ENCODE results near the gene SRCAP. TPM values are rescaled to one million over a fixed set of nuclear protein-coding genes. Genes with fewer than 3 reads are reported as not detected.
A peak's percentile ranks its signal among the peaks of the same experiment; 100 is the strongest.

Gene SRCAP
- total and polyA plus RNA-seq, 9 donors: 7.9 to 28.3 (median 21.2) TPM

- WGBS (ENCODE audit: insufficient coverage): 48% methylated on average over 11 of the region's 11 CpGs
- Histone ChIP-seq H3K9me3 (replicated peaks; ENCODE audit: control insufficient read depth, low read depth, low read length) (no peaks in the 10 kb centered on the region), H3K27me3 (ENCODE audit: control insufficient read depth, insufficient read depth, low read length) (no peaks in the 10 kb centered on the region), H3K4me1 (ENCODE audit: control insufficient read depth, insufficient read depth, low read length) (peaks cover 13% of the 10 kb centered on the region), H3K36me3 (ENCODE audit: control insufficient read depth, insufficient read depth, low read length) (peaks cover 45% of the 10 kb centered on the region), H3K4me3 (ENCODE audit: low read length) (no peak overlapping the region), H3K27ac (ENCODE audit: low read length) (peak overlapping the region; percentile 45)
- peak; percentile 88 for DNase-seq
These were observed 44.7 kb downstream of the SRCAP start for GRCh38 chr16:30743716-30744115.

DNA sequence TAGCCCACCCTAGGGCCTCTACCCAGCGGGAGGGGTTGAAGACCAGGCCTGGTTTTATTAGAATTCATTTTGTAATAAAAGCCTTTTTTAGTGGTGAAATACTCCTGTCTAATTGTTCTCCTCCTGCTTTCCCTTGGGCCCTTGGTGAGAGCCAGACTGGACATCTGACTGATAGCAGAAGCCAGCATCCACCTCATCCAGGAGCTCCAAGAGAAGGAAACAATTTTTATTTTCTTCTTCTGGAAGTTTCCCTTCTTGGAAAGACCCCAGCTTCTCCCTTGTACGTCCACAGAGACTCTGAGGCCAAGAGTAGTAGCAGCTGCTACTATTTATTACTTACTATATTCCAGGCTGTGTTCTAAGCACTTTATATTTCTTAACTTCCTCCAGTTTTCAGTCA, 45.2 kb downstream of the SRCAP start:
- no peaks in the 10 kb centered on the region for H3K9me3 ChIP-seq (replicated peaks; ENCODE audit: control insufficient read depth, low read depth, low read length)
- peaks cover 40% of the 10 kb centered on the region for H3K36me3 ChIP-seq (ENCODE audit: control insufficient read depth, insufficient read depth, low read length)
- H3K4me3 ChIP-seq (ENCODE audit: low read length): no peak overlapping the region
- H3K27me3 ChIP-seq (ENCODE audit: control insufficient read depth, insufficient read depth, low read length): no peaks in the 10 kb centered on the region
- peaks cover 13% of the 10 kb centered on the region for H3K4me1 ChIP-seq (ENCODE audit: control insufficient read depth, insufficient read depth, low read length)
- DNase-seq: peak; percentile 97
- H3K27ac ChIP-seq (ENCODE audit: low read length): peak overlapping the region; percentile 45
- WGBS (ENCODE audit: insufficient coverage): 40% methylated on average over 1 of the region's 2 CpGs

DNA sequence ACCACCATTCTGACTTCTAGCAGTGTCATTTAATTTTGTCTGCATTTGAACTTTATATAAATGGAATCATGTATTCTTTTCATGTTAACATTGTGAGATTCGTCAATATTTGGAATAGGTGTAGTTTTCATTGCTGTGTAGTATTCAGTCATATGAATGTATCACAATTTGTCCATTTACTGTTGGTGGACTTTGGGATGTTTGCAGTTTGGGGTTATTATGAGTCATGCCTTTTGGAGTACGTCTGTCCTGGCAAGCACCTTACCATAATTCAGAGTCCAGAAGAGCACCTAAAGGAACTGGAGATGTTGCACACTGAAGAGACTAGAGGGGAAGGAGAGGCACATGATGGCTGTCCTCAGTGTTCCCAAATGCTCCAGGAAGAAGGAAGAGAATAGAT, 46.1 kb downstream of the SRCAP start:
- Histone ChIP-seq H3K27ac (ENCODE audit: low read length) (no peak overlapping the region), H3K4me1 (ENCODE audit: control insufficient read depth, insufficient read depth, low read length) (peaks cover 12% of the 10 kb centered on the region), H3K9me3 (replicated peaks; ENCODE audit: control insufficient read depth, low read depth, low read length) (no peaks in the 10 kb centered on the region), H3K4me3 (ENCODE audit: low read length) (no peak overlapping the region), H3K27me3 (ENCODE audit: control insufficient read depth, insufficient read depth, low read length) (no peaks in the 10 kb centered on the region), H3K36me3 (ENCODE audit: control insufficient read depth, insufficient read depth, low read length) (peaks cover 32% of the 10 kb centered on the region)
- DNase-seq: no peak
- WGBS (ENCODE audit: insufficient coverage): 67% methylated on average over 1 of the region's 2 CpGs

- DNase-seq: no peak
- Histone ChIP-seq H3K4me1 (ENCODE audit: control insufficient read depth, insufficient read depth, low read length) (peaks cover 7% of the 10 kb centered on the region), H3K27me3 (ENCODE audit: control insufficient read depth, insufficient read depth, low read length) (no peaks in the 10 kb centered on the region), H3K9me3 (replicated peaks; ENCODE audit: control insufficient read depth, low read depth, low read length) (no peaks in the 10 kb centered on the region), H3K4me3 (ENCODE audit: low read length) (no peak overlapping the region), H3K36me3 (ENCODE audit: control insufficient read depth, insufficient read depth, low read length) (peaks cover 28% of the 10 kb centered on the region), H3K27ac (ENCODE audit: low read length) (no peak overlapping the region)
- 73% methylated on average over 7 of the region's 9 CpGs for WGBS (ENCODE audit: insufficient coverage)
These were observed 47.7 kb downstream of the SRCAP start for GRCh38 chr16:30746638-30747175.

DNA sequence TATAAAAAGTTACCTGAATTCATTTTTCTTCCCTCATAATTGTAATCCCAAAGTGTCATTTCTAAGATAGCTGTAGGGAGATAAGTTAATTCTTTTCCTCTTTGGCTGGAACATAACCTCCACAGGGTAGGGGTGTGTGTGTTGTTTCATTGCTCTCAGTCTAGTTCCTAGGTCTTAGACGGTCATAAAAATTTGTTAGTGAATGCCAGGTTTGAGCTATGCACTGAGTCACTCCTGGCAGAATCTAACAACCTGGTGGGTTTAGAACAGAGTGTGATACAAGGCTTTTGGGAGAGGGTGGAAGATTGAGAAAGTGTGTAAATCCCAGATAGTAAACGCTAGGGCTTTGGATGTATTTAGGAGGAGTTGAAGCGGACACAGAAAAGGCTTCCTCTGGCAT, 48.4 kb downstream of the SRCAP start:
- peaks cover 21% of the 10 kb centered on the region for H3K36me3 ChIP-seq (ENCODE audit: control insufficient read depth, insufficient read depth, low read length)
- H3K4me1 ChIP-seq (ENCODE audit: control insufficient read depth, insufficient read depth, low read length): peaks cover 7% of the 10 kb centered on the region
- H3K4me3 ChIP-seq (ENCODE audit: low read length): peak overlapping the region; percentile 60
- no peaks in the 10 kb centered on the region for H3K9me3 ChIP-seq (replicated peaks; ENCODE audit: control insufficient read depth, low read depth, low read length)
- DNase-seq: no peak
- H3K27ac ChIP-seq (ENCODE audit: low read length): peak overlapping the region; percentile 79
- 38% methylated on average over 3 of the region's 3 CpGs for WGBS (ENCODE audit: insufficient coverage)
- H3K27me3 ChIP-seq (ENCODE audit: control insufficient read depth, insufficient read depth, low read length): no peaks in the 10 kb centered on the region

DNA sequence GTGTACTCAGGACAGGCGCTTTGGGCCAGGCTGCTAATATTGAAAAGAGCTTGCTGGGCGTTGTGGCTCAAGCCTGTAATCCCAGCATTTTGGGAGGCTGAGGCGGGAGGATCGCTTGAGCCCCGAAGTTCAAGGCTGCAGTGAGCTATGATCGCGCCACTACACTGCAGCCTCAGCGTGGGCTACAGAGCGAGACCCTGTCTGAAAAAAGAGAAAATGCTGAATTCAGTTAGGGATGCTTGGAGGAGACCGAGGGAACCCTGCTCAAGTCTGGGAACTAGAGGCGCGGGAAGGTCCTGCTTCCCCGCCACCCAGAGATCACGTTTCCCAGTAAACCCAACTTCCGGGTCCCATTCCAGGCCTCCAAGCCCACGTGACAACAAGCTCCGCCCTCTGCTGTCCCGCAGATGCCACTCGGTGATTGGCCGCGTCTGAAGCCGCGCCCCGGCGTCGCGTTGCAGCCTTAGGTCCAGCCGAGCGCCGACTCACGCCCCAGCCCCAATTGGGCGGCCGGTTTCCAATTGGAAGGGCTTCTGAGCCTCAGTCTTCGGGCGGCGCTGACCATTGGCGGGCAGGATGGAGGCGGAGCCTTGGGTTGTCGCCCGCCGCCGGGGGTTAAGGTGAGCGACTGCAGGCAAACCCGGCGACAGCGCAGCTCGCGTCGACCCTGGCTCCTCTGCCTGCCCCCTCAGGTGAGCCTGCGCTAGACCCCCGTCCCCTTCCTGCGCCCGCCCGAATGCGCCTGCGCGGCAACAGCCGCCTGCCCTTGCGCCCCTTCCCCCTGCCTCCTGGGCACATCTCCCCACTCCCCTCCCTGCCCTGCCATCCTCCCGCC, 49.0 kb downstream of the SRCAP start, which contains the start of gene PHKG2:
TSS of gene PHKG2 (plus strand) at position 627 of the 835 bp plus-strand sequence. CDS start 396 bp downstream, outside the sequence.
- WGBS (ENCODE audit: insufficient coverage): 4% methylated on average over 54 of the region's 60 CpGs
- Histone ChIP-seq H3K36me3 (ENCODE audit: control insufficient read depth, insufficient read depth, low read length) (peaks cover 23% of the 10 kb centered on the region), H3K27ac (ENCODE audit: low read length) (peak within 1 kb of the TSS; percentile 79), H3K4me1 (ENCODE audit: control insufficient read depth, insufficient read depth, low read length) (peaks cover 7% of the 10 kb centered on the region), H3K9me3 (replicated peaks; ENCODE audit: control insufficient read depth, low read depth, low read length) (no peaks in the 10 kb centered on the region), H3K27me3 (ENCODE audit: control insufficient read depth, insufficient read depth, low read length) (no peaks in the 10 kb centered on the region), H3K4me3 (ENCODE audit: low read length) (peak within 1 kb of the TSS; percentile 78)
- peak; percentile 100 for DNase-seq

DNA sequence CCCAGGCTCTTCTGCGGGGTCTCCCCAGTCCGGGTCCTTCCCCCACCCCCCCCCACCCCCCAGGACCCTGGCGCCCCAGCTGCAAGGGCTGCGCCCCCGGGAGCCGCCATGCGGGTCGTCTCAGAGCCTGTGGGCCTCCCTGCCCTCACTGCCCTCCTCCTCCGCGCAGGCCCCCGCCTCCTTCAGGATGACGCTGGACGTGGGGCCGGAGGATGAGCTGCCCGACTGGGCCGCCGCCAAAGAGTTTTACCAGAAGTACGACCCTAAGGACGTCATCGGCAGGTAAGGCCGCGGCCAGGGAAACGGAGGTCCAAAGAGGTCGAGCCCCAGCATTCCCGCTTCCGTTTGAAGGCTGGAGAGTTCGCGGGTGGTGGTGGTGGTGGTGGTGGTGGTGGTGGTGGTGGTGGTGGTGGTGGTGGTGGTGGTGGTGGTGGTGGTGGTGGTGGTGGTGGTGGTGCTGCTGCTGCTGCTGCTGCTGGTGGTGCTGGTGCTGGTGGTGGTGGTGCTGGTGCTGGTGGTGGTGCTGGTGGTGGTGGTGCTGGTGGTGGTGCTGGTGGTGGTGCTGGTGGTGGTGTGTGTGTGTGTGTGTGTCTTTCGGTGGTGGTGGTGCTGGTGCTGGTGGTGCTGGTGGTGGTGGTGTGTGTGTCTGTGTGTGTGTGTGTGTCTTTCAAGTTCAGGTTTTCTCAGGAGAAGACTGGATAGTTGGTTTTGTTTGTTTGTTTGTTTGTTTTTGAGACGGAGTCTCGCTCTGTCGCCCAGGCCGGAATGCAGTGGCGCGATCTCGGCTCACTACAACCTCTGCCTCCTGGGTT, 49.9 kb downstream of the SRCAP start:
- H3K4me3 ChIP-seq (ENCODE audit: low read length): peak overlapping the region; percentile 78
- no peaks in the 10 kb centered on the region for H3K27me3 ChIP-seq (ENCODE audit: control insufficient read depth, insufficient read depth, low read length)
- no peak overlapping the region for H3K27ac ChIP-seq (ENCODE audit: low read length)
- no peaks in the 10 kb centered on the region for H3K9me3 ChIP-seq (replicated peaks; ENCODE audit: control insufficient read depth, low read depth, low read length)
- 0% methylated on average over 17 of the region's 36 CpGs for WGBS (ENCODE audit: insufficient coverage)
- peaks cover 25% of the 10 kb centered on the region for H3K36me3 ChIP-seq (ENCODE audit: control insufficient read depth, insufficient read depth, low read length)
- DNase-seq: no peak
- peaks cover 6% of the 10 kb centered on the region for H3K4me1 ChIP-seq (ENCODE audit: control insufficient read depth, insufficient read depth, low read length)

GRCh38 chr16:30750201-30750600, 51.2 kb downstream of the SRCAP start:
- Histone ChIP-seq H3K4me3 (ENCODE audit: low read length) (no peak overlapping the region), H3K9me3 (replicated peaks; ENCODE audit: control insufficient read depth, low read depth, low read length) (no peaks in the 10 kb centered on the region), H3K27me3 (ENCODE audit: control insufficient read depth, insufficient read depth, low read length) (no peaks in the 10 kb centered on the region), H3K4me1 (ENCODE audit: control insufficient read depth, insufficient read depth, low read length) (peaks cover 6% of the 10 kb centered on the region), H3K27ac (ENCODE audit: low read length) (no peak overlapping the region), H3K36me3 (ENCODE audit: control insufficient read depth, insufficient read depth, low read length) (peaks cover 34% of the 10 kb centered on the region)
- 87% methylated on average over 3 of the region's 4 CpGs for WGBS (ENCODE audit: insufficient coverage)
- no peak for DNase-seq

GRCh38 chr16:30750876-30751465, 52.0 kb downstream of the SRCAP start:
- WGBS (ENCODE audit: insufficient coverage): 92% methylated on average over 20 of the region's 20 CpGs
- DNase-seq: no peak
- Histone ChIP-seq H3K36me3 (ENCODE audit: control insufficient read depth, insufficient read depth, low read length) (peaks cover 36% of the 10 kb centered on the region), H3K9me3 (replicated peaks; ENCODE audit: control insufficient read depth, low read depth, low read length) (no peaks in the 10 kb centered on the region), H3K4me3 (ENCODE audit: low read length) (no peak overlapping the region), H3K27me3 (ENCODE audit: control insufficient read depth, insufficient read depth, low read length) (no peaks in the 10 kb centered on the region), H3K27ac (ENCODE audit: low read length) (no peak overlapping the region), H3K4me1 (ENCODE audit: control insufficient read depth, insufficient read depth, low read length) (peaks cover 6% of the 10 kb centered on the region)

GRCh38 chr16:30753596-30753995, 54.6 kb downstream of the SRCAP start:
- H3K4me3 ChIP-seq (ENCODE audit: low read length): no peak overlapping the region
- no peaks in the 10 kb centered on the region for H3K4me1 ChIP-seq (ENCODE audit: control insufficient read depth, insufficient read depth, low read length)
- no peak overlapping the region for H3K27ac ChIP-seq (ENCODE audit: low read length)
- no peak for DNase-seq
- no peaks in the 10 kb centered on the region for H3K9me3 ChIP-seq (replicated peaks; ENCODE audit: control insufficient read depth, low read depth, low read length)
- no peaks in the 10 kb centered on the region for H3K27me3 ChIP-seq (ENCODE audit: control insufficient read depth, insufficient read depth, low read length)
- peaks cover 55% of the 10 kb centered on the region for H3K36me3 ChIP-seq (ENCODE audit: control insufficient read depth, insufficient read depth, low read length)
- WGBS (ENCODE audit: insufficient coverage): 87% methylated on average over 4 of the region's 4 CpGs
